ENCODE results near the gene ATP7B.
"Not testable (repeated sequence)": the region's sequence is repeated elsewhere in the genome, so short reads cannot be mapped to it uniquely, and the experiment has no call there.

The ATP7B gene

DNA sequence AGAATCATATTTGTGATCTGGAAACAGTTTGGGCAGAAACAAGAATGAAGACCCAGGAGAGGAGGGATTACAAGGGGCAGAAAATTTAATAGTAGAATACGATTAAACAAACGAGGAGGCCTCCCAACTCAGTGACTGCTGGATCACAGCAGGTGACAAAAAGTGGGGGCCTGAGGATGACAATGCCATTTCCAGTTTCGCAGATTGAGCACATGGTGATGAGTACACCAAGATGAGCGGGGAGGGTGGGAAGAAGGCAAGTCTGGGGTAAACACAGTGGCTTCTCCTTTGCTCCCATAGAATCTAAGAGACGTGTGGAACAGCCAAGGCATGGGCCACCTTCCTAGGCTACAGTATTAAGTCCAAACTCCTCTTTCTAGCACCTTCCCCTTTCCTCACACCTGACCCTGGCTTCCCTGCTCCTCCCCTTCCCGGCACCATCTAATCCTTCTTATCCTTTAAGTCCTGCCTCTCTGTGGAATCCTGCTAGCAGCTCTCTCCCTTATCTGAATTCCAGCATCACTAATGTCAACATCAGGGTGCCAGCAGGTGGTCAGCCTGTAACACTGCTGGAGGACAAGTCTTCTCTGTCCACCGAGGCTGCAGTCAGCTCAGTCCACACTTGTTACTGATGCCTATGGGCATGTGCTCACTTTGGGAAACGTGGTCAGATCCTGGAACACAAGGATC is 13.5 kb downstream of the ATP7B start:
- ChIA-PET POLR2A (no interaction called here), CTCF (interaction anchor here (1.0 to 1.7 kb wide), 3 partner anchors 11 to 102 kb away, joined by 3 to 5 read pairs (median 3); no protein-coding TSS in a partner anchor)
- no peak for DNase-seq (ENCODE audit: extremely low spot score)
- TF ChIP-seq, protein P1, sequence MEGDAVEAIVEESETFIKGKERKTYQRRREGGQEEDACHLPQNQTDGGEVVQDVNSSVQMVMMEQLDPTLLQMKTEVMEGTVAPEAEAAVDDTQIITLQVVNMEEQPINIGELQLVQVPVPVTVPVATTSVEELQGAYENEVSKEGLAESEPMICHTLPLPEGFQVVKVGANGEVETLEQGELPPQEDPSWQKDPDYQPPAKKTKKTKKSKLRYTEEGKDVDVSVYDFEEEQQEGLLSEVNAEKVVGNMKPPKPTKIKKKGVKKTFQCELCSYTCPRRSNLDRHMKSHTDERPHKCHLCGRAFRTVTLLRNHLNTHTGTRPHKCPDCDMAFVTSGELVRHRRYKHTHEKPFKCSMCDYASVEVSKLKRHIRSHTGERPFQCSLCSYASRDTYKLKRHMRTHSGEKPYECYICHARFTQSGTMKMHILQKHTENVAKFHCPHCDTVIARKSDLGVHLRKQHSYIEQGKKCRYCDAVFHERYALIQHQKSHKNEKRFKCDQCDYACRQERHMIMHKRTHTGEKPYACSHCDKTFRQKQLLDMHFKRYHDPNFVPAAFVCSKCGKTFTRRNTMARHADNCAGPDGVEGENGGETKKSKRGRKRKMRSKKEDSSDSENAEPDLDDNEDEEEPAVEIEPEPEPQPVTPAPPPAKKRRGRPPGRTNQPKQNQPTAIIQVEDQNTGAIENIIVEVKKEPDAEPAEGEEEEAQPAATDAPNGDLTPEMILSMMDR (IDR thresholded peaks at IDR 0.05; ENCODE audit: control extremely low read depth, extremely low read depth, low read depth, missing control alignments) = no peak

DNA sequence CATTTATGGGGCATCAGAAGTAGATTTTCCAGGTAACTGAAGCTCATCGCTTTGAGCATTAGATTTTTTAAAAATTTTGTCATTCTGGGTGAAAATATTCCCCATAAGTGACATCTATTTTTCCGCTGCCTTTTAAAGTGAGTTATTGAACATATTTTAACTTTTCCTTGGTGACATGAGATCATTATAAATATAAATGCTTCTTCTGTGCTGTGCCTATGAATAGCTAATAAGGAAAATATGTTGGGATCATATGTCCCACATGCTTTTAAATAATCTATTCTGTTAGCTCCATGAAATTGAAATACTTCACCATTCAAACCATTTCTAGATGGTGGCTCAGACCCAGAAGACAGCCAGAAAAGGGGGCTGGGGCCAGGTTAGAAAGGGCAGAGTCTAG is 14.1 kb downstream of the ATP7B start:
- TF ChIP-seq, protein P1 (IDR thresholded peaks at IDR 0.05; ENCODE audit: control extremely low read depth, extremely low read depth, low read depth, missing control alignments) = no peak
- POLR2A ChIA-PET = no interaction called here
- no peak for DNase-seq (ENCODE audit: extremely low spot score)
- CTCF ChIA-PET = no interaction called here

DNA sequence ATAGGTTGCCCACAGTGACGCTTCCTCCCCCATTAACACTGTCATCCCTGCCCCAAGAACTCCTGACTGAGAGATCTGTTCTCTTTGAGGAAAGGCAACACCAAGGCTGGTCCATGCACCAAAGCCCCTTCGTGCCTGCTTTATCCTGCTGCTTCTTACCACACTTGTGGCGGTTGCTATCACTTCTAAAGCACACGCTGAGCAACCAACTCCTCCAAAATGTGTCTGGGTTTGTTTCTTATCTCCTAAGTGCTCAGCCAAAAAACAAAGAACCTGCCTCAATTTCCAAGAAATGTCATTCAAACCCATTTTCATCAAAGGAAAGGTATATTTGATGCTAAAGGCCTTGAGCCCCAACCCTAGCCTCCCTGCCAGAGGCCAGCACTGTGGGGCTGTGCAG is 14.6 kb downstream of the ATP7B start:
- CTCF ChIA-PET = no interaction called here
- POLR2A ChIA-PET = no interaction called here
- no peak for DNase-seq (ENCODE audit: extremely low spot score)
- TF ChIP-seq, protein P1 (IDR thresholded peaks at IDR 0.05; ENCODE audit: control extremely low read depth, extremely low read depth, low read depth, missing control alignments) = no peak

DNA sequence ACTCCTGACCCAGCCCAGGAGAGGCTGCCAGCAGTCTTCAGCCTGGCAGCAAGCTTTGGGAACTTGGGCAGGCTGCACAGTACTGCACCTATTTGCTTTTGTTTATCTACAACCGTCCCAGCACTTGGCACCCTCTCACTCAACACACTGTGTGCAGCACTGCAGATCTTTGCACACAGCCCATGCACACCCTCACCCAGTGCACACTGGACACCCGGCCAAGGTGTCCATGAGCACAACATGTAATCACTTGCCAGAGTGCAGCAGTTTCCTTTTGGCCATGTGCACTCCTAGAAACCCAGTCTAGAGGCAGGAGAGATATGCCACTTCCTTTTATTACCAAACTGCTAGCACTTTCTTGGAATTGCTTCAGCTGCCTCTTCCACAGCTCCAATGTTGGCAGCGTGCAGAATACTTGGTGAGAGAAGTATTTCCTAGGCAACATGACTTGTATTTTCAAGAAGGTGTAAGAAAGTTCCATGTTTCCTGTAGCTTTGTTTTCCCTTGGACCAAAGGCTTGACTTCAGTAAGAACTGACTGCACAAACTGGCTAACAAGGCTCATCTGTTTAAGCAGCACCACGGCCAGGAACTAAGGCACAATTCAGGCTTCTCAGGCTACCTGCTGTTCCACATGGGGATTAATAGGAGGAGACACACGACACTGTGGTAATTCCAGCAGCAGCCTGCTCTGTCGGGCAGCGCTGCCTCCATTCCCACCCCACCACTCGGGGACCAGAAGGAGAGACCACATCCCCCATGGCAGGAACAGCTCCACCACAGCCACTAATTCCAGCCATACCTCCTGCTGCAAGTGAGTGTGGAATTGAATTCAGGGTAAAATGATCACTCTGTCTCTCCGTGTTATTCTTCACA is 15.3 kb downstream of the ATP7B start:
- DNase-seq (ENCODE audit: extremely low spot score) = no peak
- TF ChIP-seq, protein P1 (IDR thresholded peaks at IDR 0.05; ENCODE audit: control extremely low read depth, extremely low read depth, low read depth, missing control alignments) = no peak
- CTCF ChIA-PET = no interaction called here
- POLR2A ChIA-PET = no interaction called here

DNA sequence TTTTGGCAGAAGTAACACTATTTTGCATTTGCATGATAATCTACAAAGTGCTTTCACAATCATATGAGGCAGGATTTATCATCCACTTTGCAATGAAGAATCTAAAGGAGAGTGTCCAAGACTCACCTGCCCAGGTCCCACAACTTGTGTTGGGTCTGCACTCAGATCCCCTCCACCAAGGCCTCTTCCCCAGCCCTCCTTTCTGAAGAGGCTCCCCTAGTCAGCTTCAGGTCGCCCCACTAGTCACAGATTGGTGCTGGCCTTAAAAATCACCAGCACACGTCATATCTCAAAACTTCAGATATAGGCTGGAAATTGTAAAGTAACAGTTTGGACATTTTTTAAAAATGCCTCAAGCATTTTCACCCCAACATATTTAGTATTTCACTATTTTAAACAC is 17.5 kb downstream of the ATP7B start:
- ChIA-PET POLR2A (no interaction called here), CTCF (interaction anchor here (1.7 to 2.9 kb wide), 2 partner anchors 8 to 9 kb away, joined by 4 to 12 read pairs; no protein-coding TSS in a partner anchor)
- no peak for DNase-seq (ENCODE audit: extremely low spot score)
- TF ChIP-seq, protein P1 (IDR thresholded peaks at IDR 0.05; ENCODE audit: control extremely low read depth, extremely low read depth, low read depth, missing control alignments) = no peak

DNA sequence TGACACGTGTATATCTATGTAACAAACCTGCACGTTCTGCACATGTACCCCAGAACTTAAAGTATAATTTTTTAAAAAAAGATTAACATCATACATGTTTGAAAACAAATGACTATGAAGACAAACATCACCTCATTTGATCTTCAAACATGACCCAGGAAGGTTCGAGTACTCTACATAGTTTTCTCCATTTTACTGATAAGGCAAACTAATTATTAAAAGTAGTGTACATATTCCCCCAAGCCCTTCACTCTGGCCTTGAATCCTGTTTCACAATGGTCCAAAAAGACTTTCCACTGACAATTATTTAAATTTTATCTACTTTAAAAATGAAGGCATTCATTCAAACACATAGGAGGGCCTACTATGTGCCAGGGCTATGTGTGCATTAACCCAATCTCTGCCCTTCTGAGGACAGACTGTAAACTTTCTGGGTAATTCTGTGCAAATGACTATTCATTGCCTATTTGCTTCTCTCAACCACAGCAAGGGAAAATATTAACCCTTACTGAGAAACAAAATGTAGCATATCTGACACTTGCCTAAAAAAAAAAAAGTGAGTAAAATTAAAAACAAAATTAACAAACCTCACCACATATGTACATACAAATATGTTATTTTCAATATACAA is 22.1 kb downstream of the ATP7B start:
- no peak for DNase-seq (ENCODE audit: extremely low spot score)
- ChIA-PET CTCF (no interaction called here), POLR2A (no interaction called here)
- TF ChIP-seq, protein P1 (IDR thresholded peaks at IDR 0.05; ENCODE audit: control extremely low read depth, extremely low read depth, low read depth, missing control alignments) = no peak

DNA sequence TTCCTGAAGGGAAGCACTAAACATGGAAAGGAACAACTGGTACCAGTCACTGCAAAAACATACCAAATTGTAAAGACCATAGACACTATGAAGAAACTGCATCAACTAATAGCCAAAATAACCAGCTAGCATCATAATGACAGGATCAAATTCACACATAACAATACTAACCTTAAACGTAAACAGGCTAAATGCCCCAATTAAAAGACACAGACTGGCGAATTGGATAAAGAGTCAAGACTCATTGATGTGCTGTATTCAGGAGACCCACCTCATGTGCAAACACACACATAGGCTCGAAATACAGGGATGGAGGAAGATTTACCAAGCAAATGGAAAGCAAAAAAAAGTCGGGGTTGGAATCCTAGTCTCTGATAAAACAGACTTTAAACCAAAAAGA is 26.3 kb downstream of the ATP7B start:
- DNase-seq (ENCODE audit: extremely low spot score); POLR2A ChIA-PET: not testable (repeated sequence)
- CTCF ChIA-PET = interaction anchor here (1.2 to 1.3 kb wide), 2 partner anchors 9 to 142 kb away, joined by 3 to 4 read pairs; no protein-coding TSS in a partner anchor

DNA sequence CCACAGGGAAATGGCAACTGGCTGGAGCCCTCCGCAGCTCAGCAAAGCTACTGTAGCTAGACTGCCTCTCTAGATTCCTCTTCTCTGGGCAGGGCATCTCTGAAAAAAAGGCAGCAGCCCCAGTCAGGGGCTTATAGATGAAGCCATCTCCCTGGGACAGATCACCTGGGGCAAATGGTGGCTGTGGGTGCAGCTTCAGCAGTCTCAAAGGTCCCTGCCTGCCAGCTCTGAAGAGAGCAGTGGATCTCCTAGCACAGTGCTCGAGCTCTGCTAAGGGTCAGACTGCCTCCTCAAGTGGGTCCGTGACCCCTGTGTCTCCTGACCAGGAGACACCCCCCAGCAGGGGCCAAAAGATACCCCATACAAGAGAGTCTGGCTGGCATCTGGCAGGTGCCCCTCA is 28.0 kb downstream of the ATP7B start:
- POLR2A ChIA-PET; DNase-seq (ENCODE audit: extremely low spot score); CTCF ChIA-PET: not testable (repeated sequence)
